HEK293T (cell line): ENCODE results near the gene RNF135.

Source experiments
- CTCF ChIA-PET: fragments of 350-600 bp; formaldehyde crosslinking; extraction: SDS; loops from one replicate; lab custom pipeline; 2021; ENCODE audit warnings: antibody characterized with exemption, inconsistent platforms; lab: Yijun Ruan, JAX
- POLR2A ChIA-PET: fragments of 350-600 bp; formaldehyde crosslinking; extraction: SDS; loops from one replicate; lab custom pipeline; 2020; ENCODE audit warnings: antibody characterized with exemption, inconsistent platforms; lab: Yijun Ruan, JAX
- DNase-seq: peaks from one replicate; pipeline ENCODE4 v3.0.0; 2012; ENCODE audit warnings: mixed read lengths; ENCODE audit errors: extremely low spot score
- ARNT ChIP-seq: fragments of 450-650 bp; IDR thresholded peaks from 2 replicates; pipeline ENCODE4 v1.6.1; 2017; ENCODE audit warnings: mild to moderate bottlenecking
- BHLHE40 ChIP-seq: fragments of 450-650 bp; IDR thresholded peaks from 2 replicates; pipeline ENCODE4 v1.6.1; 2016; ENCODE audit warnings: mild to moderate bottlenecking, moderate library complexity, borderline replicate concordance
- CTBP1 ChIP-seq: fragments of 450-650 bp; IDR thresholded peaks from 2 replicates; pipeline ENCODE4 v1.6.1; 2016; ENCODE audit warnings: borderline replicate concordance
- ELF4 ChIP-seq: fragments of 450-650 bp; IDR thresholded peaks from 2 replicates; pipeline ENCODE4 v1.6.1; 2017; ENCODE audit warnings: antibody characterized with exemption
- FOXA1 ChIP-seq: fragments of 450-650 bp; IDR thresholded peaks from 2 replicates; pipeline ENCODE4 v1.6.1; 2016; ENCODE audit warnings: mild to moderate bottlenecking
- FOXK2 ChIP-seq: fragments of 450-650 bp; IDR thresholded peaks from 2 replicates; pipeline ENCODE4 v1.6.1; 2016; ENCODE audit warnings: mild to moderate bottlenecking
- FOXM1 ChIP-seq: fragments of 450-650 bp; IDR thresholded peaks from 2 replicates; pipeline ENCODE4 v1.6.1; 2017; ENCODE audit warnings: mild to moderate bottlenecking, borderline replicate concordance
- HDGF ChIP-seq: fragments of 450-650 bp; IDR thresholded peaks from 2 replicates; pipeline ENCODE4 v1.6.1; 2017; ENCODE audit warnings: antibody characterized with exemption, borderline replicate concordance
- L3MBTL2 ChIP-seq: fragments of 450-650 bp; conservative IDR thresholded peaks from 2 replicates; pipeline ENCODE4 v1.6.1; 2016; ENCODE audit warnings: mild to moderate bottlenecking
- LEF1 ChIP-seq: fragments of 450-650 bp; IDR thresholded peaks from 2 replicates; pipeline ENCODE4 v1.6.1; 2017; ENCODE audit warnings: mild to moderate bottlenecking, borderline replicate concordance
- NFRKB ChIP-seq: fragments of 450-650 bp; IDR thresholded peaks from 2 replicates; pipeline ENCODE4 v1.6.1; 2016; ENCODE audit warnings: mild to moderate bottlenecking, moderate library complexity
- SP1 ChIP-seq: fragments of 450-650 bp; IDR thresholded peaks from 2 replicates; pipeline ENCODE4 v1.6.1; 2017
- SUZ12 ChIP-seq: fragments of 450-650 bp; IDR thresholded peaks from 2 replicates; pipeline ENCODE4 v1.6.1; 2016; ENCODE audit warnings: mild to moderate bottlenecking
- TARDBP ChIP-seq: fragments of 450-650 bp; IDR thresholded peaks from 2 replicates; pipeline ENCODE4 v1.6.1; 2016
- ZNF384 ChIP-seq: fragments of 450-650 bp; IDR thresholded peaks from 2 replicates; pipeline ENCODE4 v1.6.1; 2016
- TF ChIP-seq, protein P1 (sequence below): fragments of 450-650 bp; IDR thresholded peaks from 2 replicates; pipeline ENCODE4 v1.6.1; 2016

The RNF135 gene

DNA sequence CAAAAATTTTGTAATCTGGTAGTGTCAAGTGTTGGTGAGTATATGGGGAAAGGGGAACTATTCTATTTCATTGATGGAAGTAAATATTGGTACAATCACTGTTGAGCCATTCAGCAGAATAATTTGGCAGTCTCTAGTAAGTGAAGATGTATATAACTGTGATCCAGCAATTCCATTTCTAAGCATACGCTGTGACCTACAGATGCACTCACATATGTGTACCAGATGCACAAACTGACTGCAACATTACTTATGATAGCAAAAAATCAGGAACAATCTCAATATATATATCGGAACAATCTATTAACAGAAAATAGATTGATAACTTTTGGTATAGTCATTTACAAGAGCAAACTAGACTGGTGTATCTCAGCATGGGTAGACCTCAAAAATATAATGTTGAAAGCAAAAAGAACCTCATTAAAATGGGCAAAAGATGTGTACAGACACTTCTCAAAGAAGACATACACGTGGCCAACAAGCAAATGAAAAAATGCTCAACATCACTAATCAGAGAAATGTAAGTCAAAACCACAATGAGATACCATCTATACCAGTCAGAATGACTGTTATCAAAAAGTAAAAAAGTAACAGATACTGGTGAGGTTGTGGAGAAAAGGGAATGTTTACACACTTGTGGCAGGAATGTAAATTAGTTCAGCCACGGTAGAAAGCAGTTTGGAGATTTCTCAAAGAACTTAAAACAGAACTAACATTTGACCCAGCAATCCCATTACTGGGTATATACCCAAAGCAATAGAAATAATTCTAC, 28.3 kb upstream of the RNF135 start:
- ChIA-PET POLR2A (no interaction called here), CTCF (no interaction called here)
- no peak for TF ChIP-seq ARNT
- no peak for TF ChIP-seq HDGF
- no peak for TF ChIP-seq TARDBP
- no peak for TF ChIP-seq SP1
- TF ChIP-seq ZNF384, result no peak
- no peak for TF ChIP-seq FOXK2
- TF ChIP-seq ELF4, result no peak
- TF ChIP-seq, protein P1, sequence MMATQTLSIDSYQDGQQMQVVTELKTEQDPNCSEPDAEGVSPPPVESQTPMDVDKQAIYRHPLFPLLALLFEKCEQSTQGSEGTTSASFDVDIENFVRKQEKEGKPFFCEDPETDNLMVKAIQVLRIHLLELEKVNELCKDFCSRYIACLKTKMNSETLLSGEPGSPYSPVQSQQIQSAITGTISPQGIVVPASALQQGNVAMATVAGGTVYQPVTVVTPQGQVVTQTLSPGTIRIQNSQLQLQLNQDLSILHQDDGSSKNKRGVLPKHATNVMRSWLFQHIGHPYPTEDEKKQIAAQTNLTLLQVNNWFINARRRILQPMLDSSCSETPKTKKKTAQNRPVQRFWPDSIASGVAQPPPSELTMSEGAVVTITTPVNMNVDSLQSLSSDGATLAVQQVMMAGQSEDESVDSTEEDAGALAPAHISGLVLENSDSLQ, result no peak
- TF ChIP-seq FOXM1, result no peak
- no peak for TF ChIP-seq CTBP1
- TF ChIP-seq FOXA1, result no peak
- TF ChIP-seq SUZ12, result no peak
- no peak for TF ChIP-seq LEF1
- TF ChIP-seq NFRKB, result no peak
- no peak for TF ChIP-seq L3MBTL2
- no peak for TF ChIP-seq BHLHE40
- DNase-seq, result no peak

DNA sequence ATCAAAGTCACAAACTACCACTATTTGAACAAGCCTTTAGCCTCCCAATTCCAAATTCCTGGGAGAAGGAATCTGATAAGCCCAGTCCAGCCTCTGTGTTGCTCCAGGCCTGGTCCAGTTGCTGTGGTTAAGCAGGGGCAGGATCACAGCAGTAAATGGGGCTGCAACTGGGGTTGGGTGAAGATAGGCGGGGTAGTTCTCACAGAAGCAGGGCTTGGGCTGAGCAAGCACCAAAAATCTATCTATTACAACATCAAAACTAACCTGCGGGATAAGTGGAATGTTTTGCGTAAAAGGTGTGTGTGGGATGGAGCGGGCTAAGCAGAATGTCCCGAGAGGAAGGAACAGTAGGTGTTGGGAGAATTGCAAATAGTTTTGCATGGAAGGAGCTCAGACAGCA, 23.0 kb upstream of the RNF135 start:
- ChIA-PET POLR2A (interaction anchor here (0.7 kb wide), 1 partner anchor 21 kb away, joined by 3 read pairs; no protein-coding TSS in a partner anchor), CTCF (no interaction called here)
- no peak for DNase-seq
- TF ChIP-seq HDGF (no peak), SUZ12 (no peak), NFRKB (no peak), LEF1 (no peak), BHLHE40 (no peak), FOXM1 (no peak)

DNA sequence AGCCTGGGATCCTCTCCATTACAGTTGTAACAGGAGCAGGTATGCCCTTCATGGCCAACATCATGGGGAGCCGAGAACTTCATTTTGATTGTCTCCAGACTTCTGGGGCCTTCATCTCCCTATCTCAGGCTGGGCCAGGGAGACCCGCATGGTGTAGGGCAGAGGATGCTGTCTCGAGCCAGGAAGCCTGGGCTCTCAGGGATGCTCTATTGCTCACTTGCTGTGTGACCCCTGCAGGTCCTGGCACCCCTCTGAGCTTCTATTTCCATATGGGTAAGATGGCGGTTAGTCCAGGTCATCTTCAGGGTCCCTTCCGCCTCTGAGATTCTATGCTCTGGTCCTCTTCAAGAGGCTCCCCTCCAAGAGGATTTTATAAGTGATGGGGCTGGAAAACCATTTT, 20.6 kb upstream of the RNF135 start:
- ChIA-PET POLR2A (interaction anchor here (0.5 kb wide), 1 partner anchor 1380 kb away, joined by 3 read pairs; no protein-coding TSS in a partner anchor), CTCF (interaction anchor here (0.6 kb wide), 1 partner anchor 66 kb away, joined by 3 read pairs; no protein-coding TSS in a partner anchor)
- DNase-seq, result no peak
- TF ChIP-seq CTBP1 (no peak), FOXA1 (no peak), ARNT (no peak)
- TF ChIP-seq, protein P1, result no peak

DNA sequence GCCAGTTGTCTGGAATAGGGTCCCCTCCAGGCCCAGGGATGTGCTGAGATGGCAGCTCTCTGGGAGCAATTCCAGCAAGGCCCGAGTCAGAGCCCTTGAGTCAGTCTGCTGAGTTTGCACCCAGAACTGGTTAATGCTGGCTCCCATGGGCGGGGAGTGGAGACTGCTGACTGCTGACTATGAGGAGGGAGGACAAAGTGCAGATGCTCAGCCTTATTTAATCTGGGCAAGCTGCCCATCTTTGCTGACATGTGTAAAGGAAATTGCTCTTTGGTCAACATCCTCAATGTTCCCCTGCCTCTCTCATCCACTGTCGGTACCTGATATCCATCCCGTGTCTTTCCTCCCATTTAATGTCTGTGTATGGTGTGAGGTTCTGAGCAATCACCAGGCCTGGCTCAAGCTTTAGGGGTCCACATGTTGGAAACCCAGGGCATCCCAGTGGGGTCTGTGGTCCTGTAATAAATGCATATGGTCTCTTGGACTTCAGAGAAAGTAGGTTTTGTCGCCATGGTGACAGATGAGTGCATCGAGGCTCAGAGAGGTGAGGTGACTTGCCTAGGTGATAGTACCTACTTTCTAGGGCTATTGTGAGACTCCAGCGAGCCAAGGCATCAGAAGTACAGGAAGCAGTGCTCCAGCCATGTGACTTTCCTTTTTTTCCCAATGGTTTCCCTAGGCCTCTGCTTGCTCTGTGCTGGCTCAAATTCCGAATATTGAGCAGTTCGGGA, 20.0 kb upstream of the RNF135 start:
- no peak for DNase-seq
- POLR2A ChIA-PET, result no interaction called here
- TF ChIP-seq FOXK2 (no peak), LEF1 (no peak), SP1 (no peak), L3MBTL2 (no peak), SUZ12 (no peak), ARNT (no peak), FOXA1 (no peak), ELF4 (no peak)
- CTCF ChIA-PET, result no interaction called here

DNA sequence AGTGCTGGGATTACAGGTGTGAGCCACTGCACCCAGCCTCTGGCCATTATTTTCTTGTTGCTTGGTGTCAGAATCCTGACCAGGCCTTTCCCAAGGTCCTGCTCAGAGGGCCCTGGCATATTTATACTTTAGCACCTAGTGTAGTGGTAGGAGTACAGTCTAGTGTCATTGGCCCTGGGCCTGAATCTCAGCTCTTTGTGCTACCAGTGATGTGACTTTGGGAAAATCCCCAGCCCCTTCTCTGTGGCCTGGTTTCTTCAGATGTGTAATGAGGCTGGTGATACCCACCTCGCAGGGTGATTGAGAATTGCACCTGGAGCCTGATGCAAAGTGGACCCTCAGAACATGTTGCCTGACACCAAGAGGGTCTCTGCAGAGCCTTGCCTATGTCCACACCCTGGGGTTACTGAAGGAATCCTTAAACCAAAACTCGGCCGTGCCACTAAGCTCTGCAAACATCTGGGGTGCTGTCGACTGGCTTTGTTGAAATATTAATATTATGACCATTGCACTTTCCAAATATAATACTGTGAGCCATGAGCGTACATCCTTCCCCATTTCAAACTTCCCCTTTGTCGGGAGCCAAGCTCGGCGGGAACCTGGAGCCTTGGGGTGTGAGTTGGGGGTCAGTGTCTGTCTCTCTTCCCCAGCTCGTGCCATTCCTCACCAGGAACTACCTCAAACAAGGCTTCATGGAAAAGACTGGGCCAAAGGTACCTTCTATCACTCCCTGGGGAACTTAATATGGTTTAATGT, 18.0 kb upstream of the RNF135 start:
- ChIA-PET POLR2A (interaction anchor here (1.1 kb wide), 1 partner anchor 18 kb away, joined by 4 read pairs; the partner anchor contains the start of gene RNF135), CTCF (no interaction called here)
- TF ChIP-seq ELF4, result no peak
- no peak for TF ChIP-seq LEF1
- no peak for TF ChIP-seq SUZ12
- TF ChIP-seq L3MBTL2, result no peak
- TF ChIP-seq HDGF, result no peak
- TF ChIP-seq, protein P1, result no peak
- TF ChIP-seq NFRKB, result no peak
- DNase-seq, result no peak
